Loucy (cell line): ENCODE measurements around the gene CFAP73.
A peak's percentile ranks its signal among the peaks of the same experiment; 100 is the strongest.

Source experiments
- H2AFZ ChIP-seq: fragments of 200-600 bp; sonication (generic); 2 replicates; pipeline ENCODE4 v1.6.0; 2016; ENCODE audit warnings: antibody characterized with exemption, mild to moderate bottlenecking, low read length, moderate library complexity
- H3F3A ChIP-seq: fragments of 200-600 bp; 2 replicates; pipeline ENCODE4 v1.6.0; 2016; ENCODE audit warnings: antibody characterized with exemption, low read depth, mild to moderate bottlenecking
- H3K27me3 ChIP-seq: fragments of 200-600 bp; sonication (generic); 2 replicates; pipeline ENCODE4 v1.6.1; 2014; ENCODE audit warnings: low read length, mild to moderate bottlenecking; ENCODE audit not compliant: insufficient read depth, poor library complexity, severe bottlenecking
- H3K36me3 ChIP-seq: fragments of 200-600 bp; sonication (generic); 2 replicates; pipeline ENCODE4 v1.6.1; 2016; ENCODE audit warnings: low read length; ENCODE audit not compliant: insufficient read depth
- H3K4me1 ChIP-seq: fragments of 200-600 bp; sonication (generic); 2 replicates; pipeline ENCODE4 v1.5.1; 2014; ENCODE audit warnings: low read length, mild to moderate bottlenecking; ENCODE audit not compliant: insufficient read depth, poor library complexity, severe bottlenecking
- H3K4me2 ChIP-seq: fragments of 200-600 bp; sonication (generic); 2 replicates; pipeline ENCODE4 v1.6.0; 2014; ENCODE audit warnings: antibody characterized with exemption, low read length, low read depth, mild to moderate bottlenecking; ENCODE audit not compliant: poor library complexity, severe bottlenecking
- H3K4me3 ChIP-seq: fragments of 200-600 bp; sonication (generic); 2 replicates; pipeline ENCODE4 v1.5.1; 2014; ENCODE audit warnings: low read length, mild to moderate bottlenecking, mixed read lengths; ENCODE audit not compliant: poor library complexity, severe bottlenecking
- H3K79me2 ChIP-seq: fragments of 200-600 bp; sonication (generic); 2 replicates; pipeline ENCODE4 v1.6.1; 2014; ENCODE audit warnings: low read length; ENCODE audit not compliant: insufficient read depth
- H3K9ac ChIP-seq: fragments of 200-600 bp; sonication (generic); 2 replicates; pipeline ENCODE4 v1.6.0; 2014; ENCODE audit warnings: mild to moderate bottlenecking, low read depth, low read length, moderate library complexity; ENCODE audit not compliant: poor library complexity, severe bottlenecking
- H3K9me2 ChIP-seq: fragments of 200-600 bp; sonication (generic); replicated peaks from 2 replicates; pipeline ENCODE4 v1.6.1; 2016; ENCODE audit warnings: low read depth, low read length, mixed read lengths
- H3K9me3 ChIP-seq: fragments of 200-600 bp; sonication (generic); 2 replicates; pipeline ENCODE4 v1.6.1; 2014; ENCODE audit warnings: mild to moderate bottlenecking, antibody characterized with exemption, low read length, low read depth; ENCODE audit not compliant: insufficient read depth
- H4K20me1 ChIP-seq: fragments of 200-600 bp; sonication (generic); 2 replicates; pipeline ENCODE4 v1.6.0; 2014; ENCODE audit warnings: antibody characterized with exemption, low read length, mild to moderate bottlenecking; ENCODE audit not compliant: insufficient read depth, poor library complexity, severe bottlenecking
- EZH2phosphoT487 ChIP-seq: fragments of 200-600 bp; IDR thresholded peaks from 2 replicates; pipeline ENCODE4 v1.6.1; 2018; ENCODE audit warnings: antibody characterized with exemption, mild to moderate bottlenecking, moderate library complexity, borderline replicate concordance
- TF ChIP-seq, protein P1 (sequence below): fragments of 200-600 bp; sonication (generic); conservative IDR thresholded peaks from 2 replicates; pipeline ENCODE4 v1.5.1; 2014; ENCODE audit warnings: mild to moderate bottlenecking, antibody characterized with exemption, low read length

CFAP73 gene

GRCh38 chr12:113184098-113184899 lies 34.8 kb downstream of the CFAP73 start:
- Histone ChIP-seq H3K9me2 (no peaks in the 10 kb centered on the region), H3F3A (no peaks in the 10 kb centered on the region), H3K9ac (peak overlapping the region; percentile 89), H3K27me3 (no peaks in the 10 kb centered on the region), H3K36me3 (peaks cover 17% of the 10 kb centered on the region; the same call in 1 of the 2 replicates), H3K4me2 (peak overlapping the region; percentile 96), H3K9me3 (no peaks in the 10 kb centered on the region), H2AFZ (peak overlapping the region; percentile 85), H3K79me2 (peaks cover 69% of the 10 kb centered on the region), H4K20me1 (peaks cover 50% of the 10 kb centered on the region), H3K4me3 (peak overlapping the region; percentile 73), H3K4me1 (peaks cover 32% of the 10 kb centered on the region)
- TF ChIP-seq, protein P1, sequence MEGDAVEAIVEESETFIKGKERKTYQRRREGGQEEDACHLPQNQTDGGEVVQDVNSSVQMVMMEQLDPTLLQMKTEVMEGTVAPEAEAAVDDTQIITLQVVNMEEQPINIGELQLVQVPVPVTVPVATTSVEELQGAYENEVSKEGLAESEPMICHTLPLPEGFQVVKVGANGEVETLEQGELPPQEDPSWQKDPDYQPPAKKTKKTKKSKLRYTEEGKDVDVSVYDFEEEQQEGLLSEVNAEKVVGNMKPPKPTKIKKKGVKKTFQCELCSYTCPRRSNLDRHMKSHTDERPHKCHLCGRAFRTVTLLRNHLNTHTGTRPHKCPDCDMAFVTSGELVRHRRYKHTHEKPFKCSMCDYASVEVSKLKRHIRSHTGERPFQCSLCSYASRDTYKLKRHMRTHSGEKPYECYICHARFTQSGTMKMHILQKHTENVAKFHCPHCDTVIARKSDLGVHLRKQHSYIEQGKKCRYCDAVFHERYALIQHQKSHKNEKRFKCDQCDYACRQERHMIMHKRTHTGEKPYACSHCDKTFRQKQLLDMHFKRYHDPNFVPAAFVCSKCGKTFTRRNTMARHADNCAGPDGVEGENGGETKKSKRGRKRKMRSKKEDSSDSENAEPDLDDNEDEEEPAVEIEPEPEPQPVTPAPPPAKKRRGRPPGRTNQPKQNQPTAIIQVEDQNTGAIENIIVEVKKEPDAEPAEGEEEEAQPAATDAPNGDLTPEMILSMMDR = no peak
- TF ChIP-seq EZH2phosphoT487 = no peak

- Histone ChIP-seq H3K4me3 (peak overlapping the region; percentile 73), H3K9ac (peak overlapping the region; percentile 89), H3K36me3 (peaks cover 11% of the 10 kb centered on the region; the same call in 1 of the 2 replicates), H3K27me3 (no peaks in the 10 kb centered on the region), H3K4me1 (peaks cover 32% of the 10 kb centered on the region), H2AFZ (peak overlapping the region; percentile 85), H4K20me1 (peaks cover 50% of the 10 kb centered on the region), H3K79me2 (peaks cover 69% of the 10 kb centered on the region), H3F3A (no peaks in the 10 kb centered on the region), H3K9me3 (no peaks in the 10 kb centered on the region), H3K4me2 (peak overlapping the region; percentile 96), H3K9me2 (no peaks in the 10 kb centered on the region)
- TF ChIP-seq, protein P1 = no peak
- no peak for TF ChIP-seq EZH2phosphoT487
Measured at GRCh38 chr12:113184900-113185179, 35.3 kb downstream of the CFAP73 start.

- peak within 1 kb of the TSS; percentile 89 for H3K9ac ChIP-seq
- H3K4me3 ChIP-seq = peak within 1 kb of the TSS; percentile 73
- TF ChIP-seq, protein P1 = no peak
- no peak for TF ChIP-seq EZH2phosphoT487
- no peaks in the 10 kb centered on the region for H3K9me2 ChIP-seq
- peaks cover 34% of the 10 kb centered on the region for H3K4me1 ChIP-seq
- no peaks in the 10 kb centered on the region for H3F3A ChIP-seq
- peaks cover 48% of the 10 kb centered on the region for H4K20me1 ChIP-seq
- peaks cover 6% of the 10 kb centered on the region; the same call in 1 of the 2 replicates for H3K36me3 ChIP-seq
- H2AFZ ChIP-seq = peak within 1 kb of the TSS; percentile 85
- H3K27me3 ChIP-seq = no peaks in the 10 kb centered on the region
- H3K9me3 ChIP-seq = no peaks in the 10 kb centered on the region
- H3K79me2 ChIP-seq = peaks cover 68% of the 10 kb centered on the region
- H3K4me2 ChIP-seq = peak within 1 kb of the TSS; percentile 96
Measured at GRCh38 chr12:113185180-113186032, 35.9 kb downstream of the CFAP73 start, which contains the start of the genes DDX54 and RITA1. Gene DDX54 (minus strand): TSS chr12:113185478. CDS start chr12:113185451, 27 bp downstream. Gene RITA1 (plus strand): TSS chr12:113185721. CDS start chr12:113186747, 1,026 bp downstream.
